ENCODE measurements around the gene C6orf89.

The C6orf89 gene

DNA sequence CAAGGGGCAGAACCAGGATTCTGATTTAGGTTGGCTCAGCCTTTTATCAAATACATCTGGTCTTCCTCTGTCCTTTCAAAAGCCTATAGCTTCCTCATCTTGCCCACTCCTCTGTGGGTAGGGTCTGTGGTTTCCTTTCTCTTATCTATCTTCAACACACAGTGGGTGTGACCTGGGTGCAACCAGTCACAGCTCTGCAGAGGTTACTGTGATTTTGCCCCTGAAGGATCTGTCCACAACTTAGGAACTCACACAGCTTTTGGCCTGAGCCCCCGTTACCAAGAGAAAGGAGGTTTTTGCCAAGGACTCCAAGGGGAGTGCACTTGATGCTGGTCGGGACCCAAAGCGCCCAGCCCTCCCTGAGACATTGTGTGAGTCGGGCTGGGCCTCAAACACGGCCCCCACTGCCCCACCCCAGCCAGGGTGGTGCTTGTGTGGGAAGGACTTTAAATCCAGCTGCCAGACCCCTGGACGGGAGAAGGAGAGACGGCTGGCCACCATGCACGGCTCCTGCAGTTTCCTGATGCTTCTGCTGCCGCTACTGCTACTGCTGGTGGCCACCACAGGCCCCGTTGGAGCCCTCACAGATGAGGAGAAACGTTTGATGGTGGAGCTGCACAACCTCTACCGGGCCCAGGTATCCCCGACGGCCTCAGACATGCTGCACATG, 68.6 kb downstream of the C6orf89 start, which contains the start of gene PI16:
PI16 (plus strand) TSS at position 477 of the 670 bp plus-strand sequence; CDS start at position 500, 23 bp downstream.
- Histone ChIP-seq H3K4me3 (ENCODE audit: low read length) (no peak within 1 kb of the TSS), H2AFZ (ENCODE audit: low read depth, low read length) (no peak within 1 kb of the TSS), H4K20me1 (ENCODE audit: insufficient read depth, low read length) (no peaks in the 10 kb centered on the region), H3K4me2 (ENCODE audit: low read length) (no peak within 1 kb of the TSS), H3K36me3 (replicated peaks; ENCODE audit: low read depth, low read length) (no peaks in the 10 kb centered on the region), H3K27me3 (ENCODE audit: low read depth, low read length) (peaks cover 7% of the 10 kb centered on the region; the same call in 1 of the 2 replicates), H3K9ac (ENCODE audit: low read length) (no peak within 1 kb of the TSS), H3K27ac (ENCODE audit: low read length) (no peak within 1 kb of the TSS), H3K9me3 (ENCODE audit: insufficient read depth, low read length) (no peaks in the 10 kb centered on the region), H3K79me2 (ENCODE audit: low read length) (no peaks in the 10 kb centered on the region), H3K4me1 (ENCODE audit: low read length) (no peaks in the 10 kb centered on the region)
- TF ChIP-seq, protein P1, sequence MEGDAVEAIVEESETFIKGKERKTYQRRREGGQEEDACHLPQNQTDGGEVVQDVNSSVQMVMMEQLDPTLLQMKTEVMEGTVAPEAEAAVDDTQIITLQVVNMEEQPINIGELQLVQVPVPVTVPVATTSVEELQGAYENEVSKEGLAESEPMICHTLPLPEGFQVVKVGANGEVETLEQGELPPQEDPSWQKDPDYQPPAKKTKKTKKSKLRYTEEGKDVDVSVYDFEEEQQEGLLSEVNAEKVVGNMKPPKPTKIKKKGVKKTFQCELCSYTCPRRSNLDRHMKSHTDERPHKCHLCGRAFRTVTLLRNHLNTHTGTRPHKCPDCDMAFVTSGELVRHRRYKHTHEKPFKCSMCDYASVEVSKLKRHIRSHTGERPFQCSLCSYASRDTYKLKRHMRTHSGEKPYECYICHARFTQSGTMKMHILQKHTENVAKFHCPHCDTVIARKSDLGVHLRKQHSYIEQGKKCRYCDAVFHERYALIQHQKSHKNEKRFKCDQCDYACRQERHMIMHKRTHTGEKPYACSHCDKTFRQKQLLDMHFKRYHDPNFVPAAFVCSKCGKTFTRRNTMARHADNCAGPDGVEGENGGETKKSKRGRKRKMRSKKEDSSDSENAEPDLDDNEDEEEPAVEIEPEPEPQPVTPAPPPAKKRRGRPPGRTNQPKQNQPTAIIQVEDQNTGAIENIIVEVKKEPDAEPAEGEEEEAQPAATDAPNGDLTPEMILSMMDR (IDR thresholded peaks at IDR 0.05; ENCODE audit: low read depth, low read length): no peak
- no peak for TF ChIP-seq EZH2phosphoT487 (IDR thresholded peaks at IDR 0.05; ENCODE audit: low read depth)

DNA sequence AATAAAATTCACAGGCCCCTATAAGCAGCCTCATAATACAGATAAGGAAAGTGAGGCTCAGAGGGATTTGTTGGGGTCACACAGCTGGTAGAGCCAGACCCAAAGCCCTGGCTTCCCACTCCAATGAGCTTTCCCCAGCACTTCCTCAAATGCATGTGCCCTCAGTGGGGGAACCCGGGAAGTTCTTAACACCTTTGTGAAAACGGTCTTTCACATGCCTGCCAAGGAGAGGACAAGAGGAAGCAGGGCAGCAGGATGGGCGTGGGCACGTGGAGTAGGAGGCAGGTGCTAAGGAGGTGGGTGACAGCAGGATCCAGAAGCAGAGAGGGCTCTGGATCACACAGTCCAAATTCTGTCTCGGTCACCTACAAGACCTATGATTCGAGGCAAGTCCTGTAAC, 69.4 kb downstream of the C6orf89 start:
- Histone ChIP-seq H2AFZ (ENCODE audit: low read depth, low read length) (no peak overlapping the region), H3K4me2 (ENCODE audit: low read length) (no peak overlapping the region), H3K27ac (ENCODE audit: low read length) (no peak overlapping the region), H3K4me3 (ENCODE audit: low read length) (no peak overlapping the region), H4K20me1 (ENCODE audit: insufficient read depth, low read length) (no peaks in the 10 kb centered on the region), H3K9me3 (ENCODE audit: insufficient read depth, low read length) (no peaks in the 10 kb centered on the region), H3K4me1 (ENCODE audit: low read length) (no peaks in the 10 kb centered on the region), H3K27me3 (ENCODE audit: low read depth, low read length) (peaks cover 4% of the 10 kb centered on the region; the same call in 1 of the 2 replicates), H3K79me2 (ENCODE audit: low read length) (no peaks in the 10 kb centered on the region), H3K36me3 (replicated peaks; ENCODE audit: low read depth, low read length) (no peaks in the 10 kb centered on the region), H3K9ac (ENCODE audit: low read length) (no peak overlapping the region)
- TF ChIP-seq, protein P1 (IDR thresholded peaks at IDR 0.05; ENCODE audit: low read depth, low read length): no peak
- no peak for TF ChIP-seq EZH2phosphoT487 (IDR thresholded peaks at IDR 0.05; ENCODE audit: low read depth)

DNA sequence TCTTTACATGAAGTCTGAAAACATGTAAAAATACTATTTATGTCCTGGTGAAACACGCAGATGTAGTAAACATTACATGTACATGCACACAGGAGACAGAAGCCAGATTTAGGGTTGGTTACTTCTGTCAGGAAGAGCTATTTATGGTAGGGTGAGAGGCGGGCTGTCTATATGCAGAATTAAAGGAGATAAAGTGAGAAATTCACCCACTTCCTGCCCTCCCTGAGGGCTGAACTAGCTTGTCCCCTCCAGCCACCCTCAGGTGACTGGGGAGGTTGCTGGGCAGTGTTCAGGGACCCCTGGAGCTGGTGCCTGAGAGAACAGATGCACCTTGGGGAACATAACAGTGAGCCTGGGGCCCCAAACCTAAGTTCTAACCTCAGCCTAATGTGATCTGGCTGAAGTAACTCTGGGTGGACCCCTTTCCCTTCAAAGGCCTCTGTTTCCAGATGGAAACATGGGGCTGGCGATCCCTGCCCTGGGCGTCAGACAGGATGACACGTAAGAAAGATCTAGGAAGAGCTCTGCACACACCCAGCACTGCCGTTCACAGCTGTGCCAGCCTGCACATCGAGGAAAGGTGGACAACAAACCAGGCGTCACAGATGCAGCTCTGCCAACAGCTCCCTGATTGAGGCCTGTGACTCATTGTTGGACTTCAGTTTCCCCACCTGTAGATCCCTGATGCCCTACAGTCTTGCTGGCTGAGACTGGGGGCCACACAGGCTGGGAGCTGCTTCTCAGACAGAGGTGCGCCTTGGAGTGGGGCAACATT, 70.1 kb downstream of the C6orf89 start:
- no peak overlapping the region for H3K9ac ChIP-seq (ENCODE audit: low read length)
- TF ChIP-seq EZH2phosphoT487 (IDR thresholded peaks at IDR 0.05; ENCODE audit: low read depth): no peak
- TF ChIP-seq, protein P1 (IDR thresholded peaks at IDR 0.05; ENCODE audit: low read depth, low read length): no peak
- H3K27me3 ChIP-seq (ENCODE audit: low read depth, low read length): peaks cover 4% of the 10 kb centered on the region; the same call in 1 of the 2 replicates
- no peak overlapping the region for H3K4me3 ChIP-seq (ENCODE audit: low read length)
- H3K4me2 ChIP-seq (ENCODE audit: low read length): no peak overlapping the region
- no peaks in the 10 kb centered on the region for H3K4me1 ChIP-seq (ENCODE audit: low read length)
- no peaks in the 10 kb centered on the region for H3K79me2 ChIP-seq (ENCODE audit: low read length)
- H3K9me3 ChIP-seq (ENCODE audit: insufficient read depth, low read length): no peaks in the 10 kb centered on the region
- no peaks in the 10 kb centered on the region for H4K20me1 ChIP-seq (ENCODE audit: insufficient read depth, low read length)
- no peak overlapping the region for H3K27ac ChIP-seq (ENCODE audit: low read length)
- 0 out of 2 replicates have a peak overlapping the region, but pooled peaks have one; percentile 17 for H2AFZ ChIP-seq (ENCODE audit: low read depth, low read length)
- H3K36me3 ChIP-seq (replicated peaks; ENCODE audit: low read depth, low read length): no peaks in the 10 kb centered on the region

DNA sequence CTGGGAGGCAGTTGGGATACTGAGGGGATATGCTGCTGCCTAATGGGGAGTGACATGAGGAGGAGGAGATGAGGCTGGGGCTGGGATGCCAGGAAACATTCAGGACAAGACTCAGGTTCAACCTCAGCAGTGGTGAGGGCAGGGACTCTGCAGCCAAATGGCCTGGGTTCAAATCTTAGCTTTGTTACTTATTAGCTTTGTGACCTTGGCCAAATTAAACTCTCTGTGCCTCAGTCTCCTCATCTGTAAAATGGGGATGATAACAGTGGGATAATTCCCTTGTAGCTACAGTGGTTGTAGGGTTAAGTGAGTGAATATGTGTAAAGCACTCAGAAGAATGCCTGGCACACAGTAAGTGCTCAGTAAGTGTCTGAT, 70.7 kb downstream of the C6orf89 start:
- Histone ChIP-seq H3K79me2 (ENCODE audit: low read length) (no peaks in the 10 kb centered on the region), H3K9me3 (ENCODE audit: insufficient read depth, low read length) (no peaks in the 10 kb centered on the region), H3K9ac (ENCODE audit: low read length) (no peak overlapping the region), H3K27me3 (ENCODE audit: low read depth, low read length) (peaks cover 4% of the 10 kb centered on the region; the same call in 1 of the 2 replicates), H3K4me2 (ENCODE audit: low read length) (no peak overlapping the region), H3K36me3 (replicated peaks; ENCODE audit: low read depth, low read length) (no peaks in the 10 kb centered on the region), H3K4me1 (ENCODE audit: low read length) (no peaks in the 10 kb centered on the region), H4K20me1 (ENCODE audit: insufficient read depth, low read length) (no peaks in the 10 kb centered on the region), H3K4me3 (ENCODE audit: low read length) (no peak overlapping the region), H2AFZ (ENCODE audit: low read depth, low read length) (no peak overlapping the region), H3K27ac (ENCODE audit: low read length) (no peak overlapping the region)
- no peak for TF ChIP-seq EZH2phosphoT487 (IDR thresholded peaks at IDR 0.05; ENCODE audit: low read depth)
- TF ChIP-seq, protein P1 (IDR thresholded peaks at IDR 0.05; ENCODE audit: low read depth, low read length): no peak

All from OCI-LY3 (cell line).